GM23338 (cell line): ENCODE results near the gene GRIK4. TPM values are rescaled to one million over a fixed set of nuclear protein-coding genes. Genes with fewer than 3 reads are reported as not detected.

Experiments
- ATAC-seq: fragments of 200-7000 bp; cut with Tn5 transposase; 3 replicates; pipeline ENCODE4 v1.9.1; 2020
- DNase-seq: peaks from one replicate; pipeline ENCODE4 v3.0.0-alpha.2; 2015; ENCODE audit warnings: low spot score
- H2AFZ ChIP-seq: fragments of 200-600 bp; sonication (generic); 2 replicates; pipeline ENCODE4 v1.8.0; 2016; ENCODE audit warnings: antibody characterized with exemption, mild to moderate bottlenecking, moderate library complexity
- H3F3A ChIP-seq: fragments of 200-600 bp; sonication (generic); replicated peaks from 2 replicates; pipeline ENCODE4 v1.8.0; 2017; ENCODE audit warnings: antibody characterized with exemption, mixed run types, low read depth
- H3K27ac ChIP-seq: fragments of 200-600 bp; sonication (generic); 2 replicates; pipeline ENCODE4 v1.6.1; 2016; ENCODE audit warnings: low read depth
- H3K27me3 ChIP-seq: fragments of 200-600 bp; sonication (generic); 2 replicates; pipeline ENCODE4 v1.8.0; 2016; ENCODE audit warnings: mild to moderate bottlenecking, mixed run types, moderate library complexity; ENCODE audit not compliant: insufficient read depth
- H3K36me3 ChIP-seq: fragments of 200-600 bp; sonication (generic); 2 replicates; pipeline ENCODE4 v1.8.0; 2016; ENCODE audit warnings: mild to moderate bottlenecking; ENCODE audit not compliant: insufficient read depth
- H3K4me1 ChIP-seq: fragments of 200-600 bp; sonication (generic); 2 replicates; pipeline ENCODE4 v1.8.0; 2016; ENCODE audit warnings: mild to moderate bottlenecking, moderate library complexity; ENCODE audit not compliant: insufficient read depth
- H3K4me2 ChIP-seq: fragments of 200-600 bp; sonication (generic); 2 replicates; pipeline ENCODE4 v1.7.1; 2017; ENCODE audit warnings: mixed run types
- H3K4me3 ChIP-seq: fragments of 200-600 bp; sonication (generic); 2 replicates; pipeline ENCODE4 v1.6.1; 2016; ENCODE audit warnings: mixed run types
- H3K79me2 ChIP-seq: fragments of 200-600 bp; sonication (generic); replicated peaks from 2 replicates; pipeline ENCODE4 v1.8.0; 2017; ENCODE audit warnings: mild to moderate bottlenecking; ENCODE audit not compliant: insufficient read depth
- H3K9me2 ChIP-seq: fragments of 200-600 bp; sonication (generic); 2 replicates; pipeline ENCODE4 v1.8.0; 2017; ENCODE audit not compliant: insufficient read depth
- H4K20me1 ChIP-seq: fragments of 200-600 bp; sonication (generic); replicated peaks from 2 replicates; pipeline ENCODE4 v1.8.0; 2017; ENCODE audit warnings: mild to moderate bottlenecking; ENCODE audit not compliant: insufficient read depth
- H3K27ac Mint-ChIP-seq: 2 replicates; pipeline ENCODE4 v1.8.0; 2020; ENCODE audit warnings: inconsistent platforms, mild to moderate bottlenecking, moderate library complexity, mixed read lengths
- H3K27me3 Mint-ChIP-seq: 3 replicates; pipeline ENCODE4 v1.8.0; 2022; ENCODE audit warnings: low read depth, mild to moderate bottlenecking, moderate library complexity, mixed read lengths, inconsistent platforms; ENCODE audit not compliant: insufficient read depth, poor library complexity
- H3K36me3 Mint-ChIP-seq: 3 replicates; pipeline ENCODE4 v1.8.0; 2021; ENCODE audit warnings: low read depth, mild to moderate bottlenecking, inconsistent platforms, moderate library complexity, mixed read lengths
- H3K4me1 Mint-ChIP-seq: 3 replicates; pipeline ENCODE4 v1.8.0; 2020; ENCODE audit warnings: mild to moderate bottlenecking, inconsistent platforms, mixed read lengths
- H3K4me3 Mint-ChIP-seq: 3 replicates; pipeline ENCODE4 v1.8.0; 2021; ENCODE audit warnings: moderate library complexity, mild to moderate bottlenecking, inconsistent platforms, mixed read lengths
- H3K9me3 Mint-ChIP-seq: 3 replicates; pipeline ENCODE4 v1.8.0; 2020; ENCODE audit warnings: moderate library complexity, mild to moderate bottlenecking, inconsistent platforms, mixed read lengths
- EZH2 ChIP-seq: fragments of 200-600 bp; sonication (generic); IDR thresholded peaks from one replicate; pipeline ENCODE4 v1.8.0; 2017; ENCODE audit warnings: antibody characterized with exemption, mild to moderate bottlenecking, low read depth; ENCODE audit not compliant: unreplicated experiment
- JUNB ChIP-seq: IDR thresholded peaks from one replicate; pipeline ENCODE4 v1.6.1; 2016; ENCODE audit warnings: antibody characterized with exemption; ENCODE audit not compliant: unreplicated experiment
- polyA plus RNA-seq: library from polyadenylated mRNA; unstranded; fragments of >200 nt; fragmentation: Nextera tagmentation; extraction: Ambion mirVana; gene quantifications from 2 replicates; pipeline ENCODE4 v1.2.1, GENCODE V29; 2016
- total RNA-seq: library from RNA; depleted of rRNA; stranded (reverse); fragments of >200 nt; shearing (Covaris generic); gene quantifications from 2 replicates; pipeline ENCODE4 v1.2.3, GENCODE V29; 2014
- TF ChIP-seq, protein P1 (sequence below): fragments of 250-450 bp; sonication (Bioruptor Pico); IDR thresholded peaks from 2 replicates; pipeline ENCODE4 v1.5.0; 2020; ENCODE audit warnings: mild to moderate bottlenecking, moderate library complexity
- TF ChIP-seq, protein P2 (sequence below), 2 experiments: fragments of 200-600 bp in 1 of 2; sonication (generic) in 1 of 2; conservative IDR thresholded peaks; 2 replicates each; pipeline versions ENCODE4 v1.5.1 to v1.6.1; 2016 to 2017; ENCODE audit warnings: antibody characterized with exemption in 2 of 2, low read depth in 2 of 2, mild to moderate bottlenecking in 2 of 2, moderate library complexity in 1 of 2
- TF ChIP-seq, protein P3 (sequence below): IDR thresholded peaks from 2 replicates; pipeline ENCODE4 v1.6.1; 2016; ENCODE audit warnings: antibody characterized with exemption

The GRIK4 gene
- total and polyA plus RNA-seq, 2 experiments from 2014 or later: 0.63 to 2.2 TPM

DNA sequence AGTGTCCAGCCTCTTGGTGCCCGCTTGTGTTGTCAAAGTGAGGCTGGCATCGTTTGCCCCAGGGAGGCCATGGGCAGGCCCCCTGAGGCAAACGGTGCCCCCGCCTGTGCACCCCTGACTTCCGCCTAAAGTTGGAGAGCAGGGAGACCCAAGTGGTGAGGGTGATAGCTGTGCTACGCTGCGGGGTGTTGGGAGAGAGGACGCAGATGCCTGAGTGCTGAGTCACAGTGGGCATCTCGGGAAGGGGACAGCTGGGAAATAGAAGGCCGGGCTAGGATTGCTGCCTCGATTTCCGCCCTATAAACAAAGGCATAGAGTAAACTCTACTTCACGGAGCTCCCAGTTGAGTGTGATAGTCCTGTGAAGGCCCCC lies 5.8 kb downstream of the GRIK4 start:
- Histone ChIP-seq H3K36me3 (no peaks in the 10 kb centered on the region), H3K27ac (no peak overlapping the region), H3K4me3 (no peak overlapping the region), H3K4me2 (no peak overlapping the region), H3K27me3 (peaks cover 5% of the 10 kb centered on the region; the same call in 1 of the 2 replicates), H3F3A (no peaks in the 10 kb centered on the region), H3K4me1 (peaks cover 14% of the 10 kb centered on the region; the same call in 1 of the 2 replicates), H4K20me1 (no peaks in the 10 kb centered on the region), H2AFZ (peak overlapping the region; percentile 52; the same call in 1 of the 2 replicates), H3K79me2 (no peaks in the 10 kb centered on the region), H3K9me2 (no peaks in the 10 kb centered on the region)
- peaks cover 30% of the 10 kb centered on the region for H3K4me1 Mint-ChIP-seq
- H3K36me3 Mint-ChIP-seq: no peaks in the 10 kb centered on the region; the same call in 2 of the 3 replicates
- peak; percentile 20 for ATAC-seq
- no peak overlapping the region for H3K27ac Mint-ChIP-seq
- H3K9me3 Mint-ChIP-seq: no peaks in the 10 kb centered on the region; the same call in 2 of the 3 replicates
- H3K27me3 Mint-ChIP-seq: peaks cover 25% of the 10 kb centered on the region
- no peak for DNase-seq
- no peak overlapping the region; the same call in 2 of the 3 replicates for H3K4me3 Mint-ChIP-seq
- TF ChIP-seq JUNB (no peak), EZH2 (no peak)
- TF ChIP-seq, protein P1, sequence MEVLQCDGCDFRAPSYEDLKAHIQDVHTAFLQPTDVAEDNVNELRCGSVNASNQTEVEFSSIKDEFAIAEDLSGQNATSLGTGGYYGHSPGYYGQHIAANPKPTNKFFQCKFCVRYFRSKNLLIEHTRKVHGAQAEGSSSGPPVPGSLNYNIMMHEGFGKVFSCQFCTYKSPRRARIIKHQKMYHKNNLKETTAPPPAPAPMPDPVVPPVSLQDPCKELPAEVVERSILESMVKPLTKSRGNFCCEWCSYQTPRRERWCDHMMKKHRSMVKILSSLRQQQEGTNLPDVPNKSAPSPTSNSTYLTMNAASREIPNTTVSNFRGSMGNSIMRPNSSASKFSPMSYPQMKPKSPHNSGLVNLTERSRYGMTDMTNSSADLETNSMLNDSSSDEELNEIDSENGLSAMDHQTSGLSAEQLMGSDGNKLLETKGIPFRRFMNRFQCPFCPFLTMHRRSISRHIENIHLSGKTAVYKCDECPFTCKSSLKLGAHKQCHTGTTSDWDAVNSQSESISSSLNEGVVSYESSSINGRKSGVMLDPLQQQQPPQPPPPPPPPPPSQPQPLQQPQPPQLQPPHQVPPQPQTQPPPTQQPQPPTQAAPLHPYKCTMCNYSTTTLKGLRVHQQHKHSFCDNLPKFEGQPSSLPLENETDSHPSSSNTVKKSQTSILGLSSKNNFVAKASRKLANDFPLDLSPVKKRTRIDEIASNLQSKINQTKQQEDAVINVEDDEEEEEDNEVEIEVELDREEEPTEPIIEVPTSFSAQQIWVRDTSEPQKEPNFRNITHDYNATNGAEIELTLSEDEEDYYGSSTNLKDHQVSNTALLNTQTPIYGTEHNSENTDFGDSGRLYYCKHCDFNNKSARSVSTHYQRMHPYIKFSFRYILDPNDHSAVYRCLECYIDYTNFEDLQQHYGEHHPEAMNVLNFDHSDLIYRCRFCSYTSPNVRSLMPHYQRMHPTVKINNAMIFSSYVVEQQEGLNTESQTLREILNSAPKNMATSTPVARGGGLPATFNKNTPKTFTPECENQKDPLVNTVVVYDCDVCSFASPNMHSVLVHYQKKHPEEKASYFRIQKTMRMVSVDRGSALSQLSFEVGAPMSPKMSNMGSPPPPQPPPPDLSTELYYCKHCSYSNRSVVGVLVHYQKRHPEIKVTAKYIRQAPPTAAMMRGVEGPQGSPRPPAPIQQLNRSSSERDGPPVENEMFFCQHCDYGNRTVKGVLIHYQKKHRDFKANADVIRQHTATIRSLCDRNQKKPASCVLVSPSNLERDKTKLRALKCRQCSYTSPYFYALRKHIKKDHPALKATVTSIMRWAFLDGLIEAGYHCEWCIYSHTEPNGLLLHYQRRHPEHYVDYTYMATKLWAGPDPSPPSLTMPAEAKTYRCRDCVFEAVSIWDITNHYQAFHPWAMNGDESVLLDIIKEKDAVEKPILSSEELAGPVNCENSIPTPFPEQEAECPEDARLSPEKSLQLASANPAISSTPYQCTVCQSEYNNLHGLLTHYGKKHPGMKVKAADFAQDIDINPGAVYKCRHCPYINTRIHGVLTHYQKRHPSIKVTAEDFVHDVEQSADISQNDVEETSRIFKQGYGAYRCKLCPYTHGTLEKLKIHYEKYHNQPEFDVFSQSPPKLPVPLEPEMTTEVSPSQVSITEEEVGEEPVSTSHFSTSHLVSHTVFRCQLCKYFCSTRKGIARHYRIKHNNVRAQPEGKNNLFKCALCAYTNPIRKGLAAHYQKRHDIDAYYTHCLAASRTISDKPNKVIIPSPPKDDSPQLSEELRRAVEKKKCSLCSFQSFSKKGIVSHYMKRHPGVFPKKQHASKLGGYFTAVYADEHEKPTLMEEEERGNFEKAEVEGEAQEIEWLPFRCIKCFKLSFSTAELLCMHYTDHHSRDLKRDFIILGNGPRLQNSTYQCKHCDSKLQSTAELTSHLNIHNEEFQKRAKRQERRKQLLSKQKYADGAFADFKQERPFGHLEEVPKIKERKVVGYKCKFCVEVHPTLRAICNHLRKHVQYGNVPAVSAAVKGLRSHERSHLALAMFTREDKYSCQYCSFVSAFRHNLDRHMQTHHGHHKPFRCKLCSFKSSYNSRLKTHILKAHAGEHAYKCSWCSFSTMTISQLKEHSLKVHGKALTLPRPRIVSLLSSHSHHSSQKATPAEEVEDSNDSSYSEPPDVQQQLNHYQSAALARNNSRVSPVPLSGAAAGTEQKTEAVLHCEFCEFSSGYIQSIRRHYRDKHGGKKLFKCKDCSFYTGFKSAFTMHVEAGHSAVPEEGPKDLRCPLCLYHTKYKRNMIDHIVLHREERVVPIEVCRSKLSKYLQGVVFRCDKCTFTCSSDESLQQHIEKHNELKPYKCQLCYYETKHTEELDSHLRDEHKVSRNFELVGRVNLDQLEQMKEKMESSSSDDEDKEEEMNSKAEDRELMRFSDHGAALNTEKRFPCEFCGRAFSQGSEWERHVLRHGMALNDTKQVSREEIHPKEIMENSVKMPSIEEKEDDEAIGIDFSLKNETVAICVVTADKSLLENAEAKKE: no peak
- TF ChIP-seq, protein P2, sequence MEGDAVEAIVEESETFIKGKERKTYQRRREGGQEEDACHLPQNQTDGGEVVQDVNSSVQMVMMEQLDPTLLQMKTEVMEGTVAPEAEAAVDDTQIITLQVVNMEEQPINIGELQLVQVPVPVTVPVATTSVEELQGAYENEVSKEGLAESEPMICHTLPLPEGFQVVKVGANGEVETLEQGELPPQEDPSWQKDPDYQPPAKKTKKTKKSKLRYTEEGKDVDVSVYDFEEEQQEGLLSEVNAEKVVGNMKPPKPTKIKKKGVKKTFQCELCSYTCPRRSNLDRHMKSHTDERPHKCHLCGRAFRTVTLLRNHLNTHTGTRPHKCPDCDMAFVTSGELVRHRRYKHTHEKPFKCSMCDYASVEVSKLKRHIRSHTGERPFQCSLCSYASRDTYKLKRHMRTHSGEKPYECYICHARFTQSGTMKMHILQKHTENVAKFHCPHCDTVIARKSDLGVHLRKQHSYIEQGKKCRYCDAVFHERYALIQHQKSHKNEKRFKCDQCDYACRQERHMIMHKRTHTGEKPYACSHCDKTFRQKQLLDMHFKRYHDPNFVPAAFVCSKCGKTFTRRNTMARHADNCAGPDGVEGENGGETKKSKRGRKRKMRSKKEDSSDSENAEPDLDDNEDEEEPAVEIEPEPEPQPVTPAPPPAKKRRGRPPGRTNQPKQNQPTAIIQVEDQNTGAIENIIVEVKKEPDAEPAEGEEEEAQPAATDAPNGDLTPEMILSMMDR (conservative IDR thresholded peaks at IDR 0.05; ENCODE audit: low read depth in 2 of 2): no peak
- TF ChIP-seq, protein P3, sequence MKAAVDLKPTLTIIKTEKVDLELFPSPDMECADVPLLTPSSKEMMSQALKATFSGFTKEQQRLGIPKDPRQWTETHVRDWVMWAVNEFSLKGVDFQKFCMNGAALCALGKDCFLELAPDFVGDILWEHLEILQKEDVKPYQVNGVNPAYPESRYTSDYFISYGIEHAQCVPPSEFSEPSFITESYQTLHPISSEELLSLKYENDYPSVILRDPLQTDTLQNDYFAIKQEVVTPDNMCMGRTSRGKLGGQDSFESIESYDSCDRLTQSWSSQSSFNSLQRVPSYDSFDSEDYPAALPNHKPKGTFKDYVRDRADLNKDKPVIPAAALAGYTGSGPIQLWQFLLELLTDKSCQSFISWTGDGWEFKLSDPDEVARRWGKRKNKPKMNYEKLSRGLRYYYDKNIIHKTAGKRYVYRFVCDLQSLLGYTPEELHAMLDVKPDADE: no peak
